ENCODE results near the gene DCP1B.

DCP1B gene

GRCh38 chr12:2004113-2004929 lies at the start of gene DCP1B:
DCP1B (minus strand) TSS chr12:2004457; CDS start chr12:2004431, 26 bp downstream.
- DNase-seq (ENCODE audit: low spot score) = peak; percentile 94

GRCh38 chr12:2053691-2054090 lies 49.4 kb upstream of the DCP1B start:
- DNase-seq (ENCODE audit: low spot score) = no peak

- DNase-seq (ENCODE audit: low spot score) = no peak
Observed at GRCh38 chr12:2052826-2053678, 48.8 kb upstream of the DCP1B start, which contains the start of gene CACNA1C. CACNA1C (plus strand) TSS chr12:2052987; CDS start chr12:2053563, 576 bp downstream.

- DNase-seq (ENCODE audit: low spot score) = no peak
Observed at GRCh38 chr12:2051700-2052621, 47.7 kb upstream of the DCP1B start.

- no peak for DNase-seq (ENCODE audit: low spot score)
Observed at GRCh38 chr12:2049604-2050540, 45.6 kb upstream of the DCP1B start.

GRCh38 chr12:2047752-2048151 lies 43.5 kb upstream of the DCP1B start:
- DNase-seq (ENCODE audit: low spot score) = no peak

- DNase-seq (ENCODE audit: low spot score) = no peak
Observed at GRCh38 chr12:2046957-2047356, 42.7 kb upstream of the DCP1B start.

GRCh38 chr12:2044165-2044564 lies 39.9 kb upstream of the DCP1B start:
- DNase-seq (ENCODE audit: low spot score) = no peak

GRCh38 chr12:2043054-2043453 lies 38.8 kb upstream of the DCP1B start:
- DNase-seq (ENCODE audit: low spot score) = no peak

- no peak for DNase-seq (ENCODE audit: low spot score)
Observed at GRCh38 chr12:2039034-2039433, 34.8 kb upstream of the DCP1B start.

GRCh38 chr12:2035431-2036055 lies 31.3 kb upstream of the DCP1B start:
- DNase-seq (ENCODE audit: low spot score) = no peak

GRCh38 chr12:2034633-2035430 lies 30.6 kb upstream of the DCP1B start:
- peak; percentile 83 for DNase-seq (ENCODE audit: low spot score)

- no peak for DNase-seq (ENCODE audit: low spot score)
Observed at GRCh38 chr12:2032506-2032905, 28.2 kb upstream of the DCP1B start.

GRCh38 chr12:2029851-2030250 lies 25.6 kb upstream of the DCP1B start:
- DNase-seq (ENCODE audit: low spot score) = no peak

- no peak for DNase-seq (ENCODE audit: low spot score)
Observed at GRCh38 chr12:2027351-2027750, 23.1 kb upstream of the DCP1B start.

GRCh38 chr12:2023365-2023764 lies 19.1 kb upstream of the DCP1B start:
- no peak for DNase-seq (ENCODE audit: low spot score)

GRCh38 chr12:2020511-2020910 lies 16.3 kb upstream of the DCP1B start:
- no peak for DNase-seq (ENCODE audit: low spot score)

- no peak for DNase-seq (ENCODE audit: low spot score)
Observed at GRCh38 chr12:2019126-2019525, 14.9 kb upstream of the DCP1B start.

GRCh38 chr12:2018391-2018790 lies 14.1 kb upstream of the DCP1B start:
- no peak for DNase-seq (ENCODE audit: low spot score)
